ENCODE results near the gene CBX4.

Gene CBX4

DNA sequence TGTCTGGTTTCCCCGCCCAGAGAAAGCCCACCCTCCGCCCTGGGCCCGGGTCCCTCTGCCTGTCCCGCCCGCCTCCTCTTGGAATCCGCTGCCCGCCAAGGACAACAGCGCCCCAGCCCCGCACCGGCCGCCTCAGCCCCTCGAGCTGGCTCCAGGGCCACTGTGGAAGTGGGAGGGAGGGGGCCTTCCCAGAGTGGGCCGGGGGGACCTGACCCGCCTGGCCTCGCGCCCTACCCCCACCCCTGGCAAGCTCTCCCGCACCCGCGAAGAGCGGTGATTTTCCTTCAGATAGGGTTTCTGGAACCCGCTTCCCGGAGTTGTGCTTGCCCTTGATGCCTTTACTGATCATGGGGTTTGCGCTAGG lies 40.1 kb downstream of the CBX4 start:
- no peak for DNase-seq

GRCh38 chr17:79798299-79799173 lies 40.7 kb downstream of the CBX4 start:
- peak in 1 of 14 donors; percentile 22 for DNase-seq

- DNase-seq, result peak in 1 of 14 donors; percentile 60
Observed at GRCh38 chr17:79797492-79798298, 41.5 kb downstream of the CBX4 start.

DNA sequence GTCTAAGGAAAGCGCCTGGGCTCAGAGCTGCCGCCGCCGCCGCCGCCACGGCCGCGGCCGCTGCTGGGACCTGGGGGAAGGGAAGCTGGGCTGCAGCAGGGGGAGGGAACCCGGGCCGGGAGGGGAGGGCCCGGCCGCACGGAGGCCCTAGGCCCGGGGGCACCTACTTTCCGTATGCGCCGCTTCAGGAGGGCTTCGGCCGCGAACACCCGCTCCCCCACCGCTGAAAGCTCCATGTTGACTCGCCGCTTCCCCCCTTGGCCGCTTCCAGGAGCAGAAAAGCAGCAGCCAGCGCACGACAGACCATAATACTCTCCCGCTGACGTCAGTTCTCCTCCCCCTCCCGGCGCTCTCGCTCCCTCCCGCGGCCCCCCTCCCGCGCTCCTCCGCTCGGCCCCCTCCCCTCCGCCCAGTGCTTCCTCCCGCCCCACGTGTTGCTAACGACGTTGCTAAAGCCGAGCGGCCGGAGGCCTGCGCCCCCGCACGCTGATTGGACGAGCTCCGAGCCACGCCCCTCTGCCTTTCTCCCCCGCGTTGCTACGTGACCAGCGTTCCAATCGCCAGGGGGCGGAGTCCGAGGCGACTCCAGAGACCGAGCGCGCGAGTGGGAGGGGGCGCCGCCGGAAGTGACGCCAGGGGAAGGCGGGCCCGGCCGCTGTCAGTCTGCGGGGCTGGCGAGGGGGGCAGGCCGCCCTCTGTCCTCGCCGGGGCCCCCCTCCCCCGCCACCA lies 42.3 kb downstream of the CBX4 start, which contains the start of gene CBX8:
TSS of gene CBX8 (minus strand) at position 315 of the 729 bp plus-strand sequence. CDS start at position 236, 79 bp downstream.
- peak; percentile 95 to 100 (median 99) for DNase-seq

DNA sequence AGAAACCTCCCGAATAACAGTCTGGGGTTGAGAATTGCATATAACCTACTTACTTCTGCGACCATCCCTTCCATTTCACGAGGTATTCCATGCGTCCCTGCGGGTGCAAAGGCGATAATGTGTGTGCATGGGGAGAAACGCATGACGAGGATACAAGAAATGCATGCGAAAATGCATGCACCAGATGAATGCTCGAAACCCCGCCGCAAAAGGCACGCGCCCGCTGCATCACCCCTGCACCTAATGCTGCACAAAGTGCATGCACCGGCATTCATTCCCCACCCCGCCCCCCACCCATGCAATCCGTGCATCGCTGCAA lies 42.8 kb downstream of the CBX4 start:
- DNase-seq, result no peak

DNA sequence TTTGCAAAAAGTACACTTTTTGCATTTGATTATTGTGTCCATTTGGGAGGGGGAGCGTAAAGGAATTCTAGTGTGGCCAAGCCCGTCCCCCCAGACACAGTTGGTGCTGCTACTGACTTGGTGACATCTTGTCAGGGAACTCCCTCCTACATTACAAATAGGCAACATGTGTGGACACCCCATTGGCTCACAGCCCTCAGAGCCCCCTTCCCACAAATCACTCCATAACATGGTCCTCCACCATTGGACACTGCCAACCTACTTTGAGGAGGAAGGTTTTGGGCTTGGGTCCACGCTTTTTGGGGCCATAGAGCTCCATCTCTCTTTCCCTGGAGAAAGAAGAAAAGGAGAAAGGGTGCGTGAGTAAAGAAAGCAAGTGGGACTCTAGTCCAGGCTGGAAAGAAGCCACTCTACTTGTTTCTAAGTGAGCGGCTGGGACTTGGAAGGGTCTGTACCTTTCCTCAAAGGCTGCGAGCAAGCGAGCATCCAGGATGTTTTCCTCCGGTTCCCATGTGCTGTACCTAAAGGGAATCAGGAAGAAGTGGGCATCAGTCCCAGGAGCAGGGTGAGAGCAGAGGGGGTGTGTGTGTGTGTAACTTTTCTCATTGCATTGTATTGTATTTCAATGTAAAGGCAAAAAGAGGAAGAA lies 43.3 kb downstream of the CBX4 start:
- no peak for DNase-seq

- no peak for DNase-seq
Observed at GRCh38 chr17:79794659-79795511, 44.4 kb downstream of the CBX4 start.

DNA sequence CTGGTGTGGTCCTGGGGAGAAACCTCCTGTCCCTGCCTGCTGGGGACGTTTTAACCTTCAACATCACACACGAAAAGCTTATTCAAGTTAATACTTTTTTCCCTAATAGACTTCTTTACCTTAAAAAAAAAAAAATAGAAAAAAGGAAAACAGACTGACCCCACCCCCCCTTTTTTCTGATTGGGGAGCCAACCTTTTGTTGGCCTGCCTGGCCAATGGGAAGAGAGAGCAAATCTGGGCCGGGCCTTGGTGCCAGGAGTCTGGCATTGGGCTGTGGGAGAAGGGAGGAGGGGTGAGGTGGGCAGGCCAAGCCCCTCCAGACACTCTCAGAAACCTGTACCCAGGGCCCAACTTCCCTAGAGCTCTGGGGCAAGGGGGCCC lies 45.3 kb downstream of the CBX4 start:
- DNase-seq, result peak in 1 of 14 donors; percentile 7

- no peak for DNase-seq
Observed at GRCh38 chr17:79792984-79793923, 46.0 kb downstream of the CBX4 start.

GRCh38 chr17:79792341-79792871 lies 46.8 kb downstream of the CBX4 start:
- DNase-seq, result no peak

DNA sequence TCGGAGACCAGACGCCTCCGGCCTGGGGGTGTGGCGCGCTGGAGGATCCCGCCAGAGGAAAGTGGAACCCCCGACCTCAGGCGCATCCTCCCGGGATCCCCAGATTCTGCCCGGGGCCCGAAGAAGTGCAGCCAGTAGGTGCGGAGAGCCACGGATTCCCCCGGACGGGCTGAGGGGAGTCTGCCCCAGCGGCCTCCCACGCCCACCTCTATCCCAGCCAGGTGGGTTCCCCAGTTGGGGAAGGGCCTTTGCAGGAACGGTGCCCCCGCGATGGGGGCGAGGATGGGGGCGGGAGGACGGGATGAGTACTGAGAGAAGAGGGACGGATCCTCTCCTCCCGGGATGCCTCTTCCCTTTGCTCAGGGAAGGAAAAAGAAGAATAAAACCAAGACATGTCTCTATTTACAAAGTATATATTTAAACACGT lies 47.5 kb downstream of the CBX4 start:
- DNase-seq, result no peak

DNA sequence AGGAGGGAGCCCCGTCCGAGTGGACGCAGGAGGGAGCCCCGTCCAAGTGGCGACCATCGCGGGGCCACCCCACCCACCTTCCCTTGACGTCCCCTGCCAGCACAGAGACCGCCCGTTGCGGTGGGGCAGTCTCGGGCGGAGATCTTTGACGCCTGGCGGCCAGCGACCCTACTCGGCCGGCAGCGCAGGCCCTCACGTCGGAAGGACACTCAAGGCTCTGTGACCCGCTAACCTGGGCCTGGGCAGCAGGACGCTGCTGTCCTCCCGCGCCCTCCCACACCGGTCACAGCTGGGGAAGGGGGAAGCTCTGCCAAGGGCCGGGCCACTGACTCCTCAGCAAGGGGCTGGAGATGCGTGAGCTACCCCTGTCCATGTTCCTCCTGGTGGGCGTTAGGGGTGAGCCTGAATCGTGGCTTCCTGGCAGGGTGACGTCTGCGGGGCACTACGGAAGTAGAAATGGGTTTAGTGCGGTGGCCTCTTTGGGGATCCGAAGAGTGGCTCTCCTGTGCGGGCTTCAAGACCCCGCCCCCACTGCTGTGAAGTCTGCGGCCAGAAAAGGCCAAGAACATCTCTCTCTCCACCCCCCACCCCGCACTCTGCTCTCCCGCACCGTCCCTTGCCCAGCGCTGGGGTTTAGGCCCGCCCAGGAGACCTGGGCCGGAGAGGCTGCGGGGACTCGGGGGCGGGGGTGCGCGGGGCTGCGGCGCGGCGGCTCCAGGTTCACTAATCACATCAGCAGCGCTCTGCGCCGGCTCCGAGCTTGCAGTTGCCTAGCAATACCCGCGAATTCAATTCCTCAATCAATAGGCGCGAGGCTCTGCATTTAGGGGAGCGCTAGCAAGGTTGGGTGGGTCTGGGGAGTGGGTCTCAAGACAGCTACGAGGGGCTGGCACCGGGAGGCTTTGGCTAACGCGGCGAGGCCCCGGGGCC lies 48.2 kb downstream of the CBX4 start:
- no peak for DNase-seq

GRCh38 chr17:79789943-79790804 lies 49.1 kb downstream of the CBX4 start:
- DNase-seq, result peak in 3 of 14 donors; percentile 12 to 53 (median 42)

- no peak for DNase-seq
Observed at GRCh38 chr17:79788989-79789942, 50.0 kb downstream of the CBX4 start.

- no peak for DNase-seq
Observed at GRCh38 chr17:79788455-79788854, 50.8 kb downstream of the CBX4 start.

DNA sequence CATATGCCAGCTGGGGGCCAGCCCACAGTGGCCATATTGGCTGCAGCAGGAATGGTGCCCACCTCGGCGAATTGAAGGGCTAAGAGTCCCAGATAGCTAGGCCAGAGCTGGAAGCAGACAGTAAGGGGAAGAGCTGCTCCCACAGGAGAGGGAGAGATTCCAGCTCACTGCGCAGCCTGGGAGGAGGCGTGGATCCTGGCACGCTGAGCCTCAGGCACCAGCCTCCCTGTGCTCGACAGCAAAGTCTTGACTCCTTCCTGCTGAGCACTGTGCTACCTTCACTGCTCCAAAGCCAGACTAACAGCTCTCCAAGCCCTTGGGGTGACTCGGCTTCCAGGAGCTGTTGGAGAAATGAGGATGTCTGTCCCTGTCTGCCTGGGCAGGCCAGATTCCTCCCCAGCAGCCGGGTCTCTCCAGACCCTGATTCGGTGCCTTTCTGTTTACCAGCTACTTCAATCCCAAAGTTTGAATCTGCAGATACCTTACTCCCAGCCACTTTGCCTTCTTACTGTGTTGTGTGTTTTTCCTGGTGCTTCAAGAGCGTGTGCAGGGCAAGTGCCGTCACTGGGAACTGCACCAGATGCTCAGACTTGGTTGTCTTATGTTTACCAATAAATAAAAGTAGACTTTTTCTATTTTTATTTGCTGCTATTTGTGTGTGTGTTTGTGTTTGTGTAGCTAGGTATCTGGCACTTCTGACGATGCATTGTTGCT lies 52.2 kb downstream of the CBX4 start:
- DNase-seq, result no peak
